DND-41 (cell line): ENCODE results near the gene STMN1.

Source experiments
- ATAC-seq: fragments of 200-7000 bp; cut with Tn5 transposase; 3 replicates; pipeline ENCODE4 v1.9.1; 2021; ENCODE audit warnings: low read depth; ENCODE audit not compliant: insufficient read depth
- DNase-seq: peaks from one replicate; pipeline ENCODE4 v3.0.0-alpha.2; 2020
- H2AFZ ChIP-seq: 2 replicates; pipeline ENCODE4 v1.6.0; 2012; ENCODE audit warnings: low read depth, low read length
- H3K27ac ChIP-seq: 2 replicates; pipeline ENCODE4 v1.5.1; 2012; ENCODE audit warnings: low read length, inconsistent platforms
- H3K27me3 ChIP-seq: fragments of 200-600 bp; sonication (generic); 2 replicates; pipeline ENCODE4 v1.6.0; 2012; ENCODE audit warnings: low read length, mild to moderate bottlenecking, inconsistent platforms; ENCODE audit not compliant: insufficient read depth, poor library complexity
- H3K36me3 ChIP-seq: 2 replicates; pipeline ENCODE4 v1.5.1; 2012; ENCODE audit warnings: low read length, inconsistent platforms; ENCODE audit not compliant: insufficient read depth
- H3K4me1 ChIP-seq: 2 replicates; pipeline ENCODE4 v1.5.1; 2012; ENCODE audit warnings: mild to moderate bottlenecking, low read length; ENCODE audit not compliant: insufficient read depth
- H3K4me2 ChIP-seq: 2 replicates; pipeline ENCODE4 v1.6.0; 2012; ENCODE audit warnings: mild to moderate bottlenecking, moderate library complexity, low read length, inconsistent platforms; ENCODE audit not compliant: insufficient read depth
- H3K4me3 ChIP-seq, 2 experiments: fragments of 200-600 bp in 1 of 2; shearing (Covaris generic) in 1 of 2; 2 replicates each; pipeline ENCODE4 v1.5.1; 2012 to 2016; ENCODE audit warnings: inconsistent platforms in 2 of 2, low read length in 2 of 2, mild to moderate bottlenecking in 2 of 2, low read depth in 1 of 2, moderate library complexity in 1 of 2
- H3K79me2 ChIP-seq: 2 replicates; pipeline ENCODE4 v1.6.0; 2012; ENCODE audit warnings: low read length, inconsistent platforms; ENCODE audit not compliant: insufficient read depth
- H3K9ac ChIP-seq: 2 replicates; pipeline ENCODE4 v1.6.0; 2012; ENCODE audit warnings: low read depth, mild to moderate bottlenecking, inconsistent platforms, low read length, moderate library complexity
- H3K9me3 ChIP-seq: 2 replicates; pipeline ENCODE4 v1.5.1; 2012; ENCODE audit warnings: low read length, moderate library complexity, mild to moderate bottlenecking, inconsistent platforms; ENCODE audit not compliant: insufficient read depth, severe bottlenecking
- H4K20me1 ChIP-seq: 2 replicates; pipeline ENCODE4 v1.6.0; 2012; ENCODE audit warnings: low read length; ENCODE audit not compliant: insufficient read depth
- EZH2 ChIP-seq: IDR thresholded peaks from 3 replicates; pipeline ENCODE4 v1.6.1; 2012; ENCODE audit warnings: borderline replicate concordance, low read depth, mild to moderate bottlenecking, moderate library complexity, low read length, inconsistent platforms; ENCODE audit not compliant: severe bottlenecking
- TF ChIP-seq, protein P1 (sequence below): IDR thresholded peaks from 2 replicates; pipeline ENCODE4 v1.5.1; 2012; ENCODE audit warnings: borderline replicate concordance, low read length, moderate library complexity, mild to moderate bottlenecking; ENCODE audit not compliant: poor library complexity, severe bottlenecking; ENCODE audit errors: extremely low read depth

STMN1 gene

GRCh38 chr1:25900219-25900618 lies 6.0 kb downstream of the STMN1 start:
- H3K4me2 ChIP-seq = no peak overlapping the region; the same call in 1 of the 2 replicates
- ATAC-seq (no peak), DNase-seq (no peak)
- TF ChIP-seq, protein P1, sequence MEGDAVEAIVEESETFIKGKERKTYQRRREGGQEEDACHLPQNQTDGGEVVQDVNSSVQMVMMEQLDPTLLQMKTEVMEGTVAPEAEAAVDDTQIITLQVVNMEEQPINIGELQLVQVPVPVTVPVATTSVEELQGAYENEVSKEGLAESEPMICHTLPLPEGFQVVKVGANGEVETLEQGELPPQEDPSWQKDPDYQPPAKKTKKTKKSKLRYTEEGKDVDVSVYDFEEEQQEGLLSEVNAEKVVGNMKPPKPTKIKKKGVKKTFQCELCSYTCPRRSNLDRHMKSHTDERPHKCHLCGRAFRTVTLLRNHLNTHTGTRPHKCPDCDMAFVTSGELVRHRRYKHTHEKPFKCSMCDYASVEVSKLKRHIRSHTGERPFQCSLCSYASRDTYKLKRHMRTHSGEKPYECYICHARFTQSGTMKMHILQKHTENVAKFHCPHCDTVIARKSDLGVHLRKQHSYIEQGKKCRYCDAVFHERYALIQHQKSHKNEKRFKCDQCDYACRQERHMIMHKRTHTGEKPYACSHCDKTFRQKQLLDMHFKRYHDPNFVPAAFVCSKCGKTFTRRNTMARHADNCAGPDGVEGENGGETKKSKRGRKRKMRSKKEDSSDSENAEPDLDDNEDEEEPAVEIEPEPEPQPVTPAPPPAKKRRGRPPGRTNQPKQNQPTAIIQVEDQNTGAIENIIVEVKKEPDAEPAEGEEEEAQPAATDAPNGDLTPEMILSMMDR = no peak
- no peak for TF ChIP-seq EZH2
- H4K20me1 ChIP-seq = peaks cover 87% of the 10 kb centered on the region
- no peaks in the 10 kb centered on the region for H3K27me3 ChIP-seq
- no peak overlapping the region for H3K4me3 ChIP-seq
- H3K79me2 ChIP-seq = peaks cover 81% of the 10 kb centered on the region
- H3K9ac ChIP-seq = no peak overlapping the region
- peaks cover 52% of the 10 kb centered on the region for H3K4me1 ChIP-seq
- H3K36me3 ChIP-seq = peaks cover 96% of the 10 kb centered on the region
- no peaks in the 10 kb centered on the region for H3K9me3 ChIP-seq
- no peak overlapping the region for H2AFZ ChIP-seq
- H3K27ac ChIP-seq = no peak overlapping the region

DNA sequence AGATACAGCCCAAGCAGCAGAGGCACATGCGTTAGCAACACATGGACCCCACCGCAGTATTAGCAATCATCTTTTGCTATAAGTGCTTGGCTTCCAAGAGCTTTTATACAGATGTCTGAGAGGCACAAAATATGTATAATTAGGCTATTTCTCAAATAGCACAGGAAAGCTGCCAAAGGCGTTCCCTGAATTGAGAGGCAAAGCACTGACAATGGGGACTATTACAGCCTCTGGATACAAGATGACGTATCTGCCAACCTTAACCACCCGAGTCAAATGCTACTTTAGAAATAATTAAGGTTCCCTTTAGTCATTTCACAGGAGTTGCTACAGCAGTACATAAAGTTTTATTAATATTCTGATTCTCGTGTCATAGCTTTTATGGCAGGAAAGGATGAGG lies 6.4 kb downstream of the STMN1 start:
- H3K4me1 ChIP-seq = peaks cover 50% of the 10 kb centered on the region
- TF ChIP-seq, protein P1 = no peak
- DNase-seq (no peak), ATAC-seq (no peak)
- H3K27me3 ChIP-seq = no peaks in the 10 kb centered on the region
- H4K20me1 ChIP-seq = peaks cover 83% of the 10 kb centered on the region
- H3K9me3 ChIP-seq = no peaks in the 10 kb centered on the region
- H2AFZ ChIP-seq = no peak overlapping the region
- no peak overlapping the region for H3K27ac ChIP-seq
- peaks cover 94% of the 10 kb centered on the region for H3K36me3 ChIP-seq
- H3K9ac ChIP-seq = 0 out of 2 replicates have a peak overlapping the region, but pooled peaks have one; percentile 10
- peaks cover 80% of the 10 kb centered on the region for H3K79me2 ChIP-seq
- H3K4me3 ChIP-seq = no peak overlapping the region
- H3K4me2 ChIP-seq = no peak overlapping the region; the same call in 1 of the 2 replicates

- ATAC-seq (no peak), DNase-seq (peak; percentile 14)
- peaks cover 36% of the 10 kb centered on the region for H3K4me1 ChIP-seq
- TF ChIP-seq EZH2 = no peak
- TF ChIP-seq, protein P1 = no peak
- H3K27me3 ChIP-seq = no peaks in the 10 kb centered on the region
- no peak overlapping the region for H3K4me3 ChIP-seq
- peaks cover 75% of the 10 kb centered on the region for H3K79me2 ChIP-seq
- peaks cover 69% of the 10 kb centered on the region for H4K20me1 ChIP-seq
- H3K4me2 ChIP-seq = no peak overlapping the region
- H3K9ac ChIP-seq = no peak overlapping the region
- H3K9me3 ChIP-seq = no peaks in the 10 kb centered on the region
- no peak overlapping the region for H3K27ac ChIP-seq
- H2AFZ ChIP-seq = no peak overlapping the region
- H3K36me3 ChIP-seq = peaks cover 94% of the 10 kb centered on the region
Observed at GRCh38 chr1:25898223-25899015, 7.8 kb downstream of the STMN1 start.
